Measurements from ENCODE around the gene CHRDL2.

GRCh38 chr11:74695705-74696280 is 35.4 kb downstream of the CHRDL2 start:
- TF ChIP-seq EZH2 (IDR thresholded peaks at IDR 0.05; ENCODE audit: borderline replicate concordance, low read depth, low read length, severe bottlenecking) (no peak), POLR2A (IDR thresholded peaks at IDR 0.05; ENCODE audit: low read depth, low read length) (no peak)
- TF ChIP-seq, protein P1, sequence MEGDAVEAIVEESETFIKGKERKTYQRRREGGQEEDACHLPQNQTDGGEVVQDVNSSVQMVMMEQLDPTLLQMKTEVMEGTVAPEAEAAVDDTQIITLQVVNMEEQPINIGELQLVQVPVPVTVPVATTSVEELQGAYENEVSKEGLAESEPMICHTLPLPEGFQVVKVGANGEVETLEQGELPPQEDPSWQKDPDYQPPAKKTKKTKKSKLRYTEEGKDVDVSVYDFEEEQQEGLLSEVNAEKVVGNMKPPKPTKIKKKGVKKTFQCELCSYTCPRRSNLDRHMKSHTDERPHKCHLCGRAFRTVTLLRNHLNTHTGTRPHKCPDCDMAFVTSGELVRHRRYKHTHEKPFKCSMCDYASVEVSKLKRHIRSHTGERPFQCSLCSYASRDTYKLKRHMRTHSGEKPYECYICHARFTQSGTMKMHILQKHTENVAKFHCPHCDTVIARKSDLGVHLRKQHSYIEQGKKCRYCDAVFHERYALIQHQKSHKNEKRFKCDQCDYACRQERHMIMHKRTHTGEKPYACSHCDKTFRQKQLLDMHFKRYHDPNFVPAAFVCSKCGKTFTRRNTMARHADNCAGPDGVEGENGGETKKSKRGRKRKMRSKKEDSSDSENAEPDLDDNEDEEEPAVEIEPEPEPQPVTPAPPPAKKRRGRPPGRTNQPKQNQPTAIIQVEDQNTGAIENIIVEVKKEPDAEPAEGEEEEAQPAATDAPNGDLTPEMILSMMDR (IDR thresholded peaks at IDR 0.05; ENCODE audit: extremely low read depth in 1 of 2, insufficient read depth in 1 of 2, low read depth in 1 of 2, low read length in 2 of 2): no peak
